ENCODE measurements around the gene QSER1.

The QSER1 gene

DNA sequence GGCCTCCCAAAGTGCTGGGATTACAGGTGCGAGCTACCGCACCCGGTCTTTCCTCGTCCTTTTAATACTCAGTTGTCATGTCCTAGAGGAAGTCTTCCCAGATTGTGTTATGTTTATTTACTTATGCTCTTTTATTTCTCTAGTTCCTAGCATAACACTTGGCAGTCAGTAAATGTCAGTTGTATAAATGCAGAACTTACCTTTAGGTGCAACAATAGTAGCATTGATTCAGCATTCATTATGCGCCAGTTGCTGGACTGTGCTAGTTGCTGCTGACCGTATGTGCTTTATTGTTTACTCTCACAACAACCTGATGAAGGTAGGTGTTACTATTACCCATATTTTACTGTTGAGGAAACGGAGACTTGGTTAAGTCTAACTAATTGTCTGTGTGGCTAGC is 20.8 kb downstream of the QSER1 start:
- TF ChIP-seq ZFX (IDR thresholded peaks at IDR 0.05), result no peak
- TF ChIP-seq, protein P1, sequence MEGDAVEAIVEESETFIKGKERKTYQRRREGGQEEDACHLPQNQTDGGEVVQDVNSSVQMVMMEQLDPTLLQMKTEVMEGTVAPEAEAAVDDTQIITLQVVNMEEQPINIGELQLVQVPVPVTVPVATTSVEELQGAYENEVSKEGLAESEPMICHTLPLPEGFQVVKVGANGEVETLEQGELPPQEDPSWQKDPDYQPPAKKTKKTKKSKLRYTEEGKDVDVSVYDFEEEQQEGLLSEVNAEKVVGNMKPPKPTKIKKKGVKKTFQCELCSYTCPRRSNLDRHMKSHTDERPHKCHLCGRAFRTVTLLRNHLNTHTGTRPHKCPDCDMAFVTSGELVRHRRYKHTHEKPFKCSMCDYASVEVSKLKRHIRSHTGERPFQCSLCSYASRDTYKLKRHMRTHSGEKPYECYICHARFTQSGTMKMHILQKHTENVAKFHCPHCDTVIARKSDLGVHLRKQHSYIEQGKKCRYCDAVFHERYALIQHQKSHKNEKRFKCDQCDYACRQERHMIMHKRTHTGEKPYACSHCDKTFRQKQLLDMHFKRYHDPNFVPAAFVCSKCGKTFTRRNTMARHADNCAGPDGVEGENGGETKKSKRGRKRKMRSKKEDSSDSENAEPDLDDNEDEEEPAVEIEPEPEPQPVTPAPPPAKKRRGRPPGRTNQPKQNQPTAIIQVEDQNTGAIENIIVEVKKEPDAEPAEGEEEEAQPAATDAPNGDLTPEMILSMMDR (conservative IDR thresholded peaks at IDR 0.05), result no peak
- peak overlapping the region; percentile 36 for H3K27ac ChIP-seq

DNA sequence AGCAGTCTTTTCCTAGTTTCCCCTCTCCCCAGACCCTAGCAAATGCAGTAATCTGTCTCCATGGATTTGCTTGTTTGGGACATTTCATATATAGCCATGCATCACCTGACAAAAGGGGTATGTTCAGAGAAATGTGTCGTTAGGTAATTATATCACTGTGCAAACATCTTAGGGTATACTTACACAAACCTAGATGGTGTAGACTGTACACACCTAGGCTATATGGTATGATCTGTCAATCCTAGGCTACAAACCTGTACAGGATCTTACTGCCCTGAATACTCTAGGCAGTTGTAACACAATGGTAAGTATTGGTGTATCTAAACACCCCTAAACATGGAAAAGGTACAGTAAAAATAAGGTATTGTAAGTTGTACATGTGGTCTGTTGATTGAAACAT is 23.8 kb downstream of the QSER1 start:
- no peak overlapping the region for H3K27ac ChIP-seq
- TF ChIP-seq, protein P1 (conservative IDR thresholded peaks at IDR 0.05), result no peak
- TF ChIP-seq ZFX (IDR thresholded peaks at IDR 0.05), result no peak

DNA sequence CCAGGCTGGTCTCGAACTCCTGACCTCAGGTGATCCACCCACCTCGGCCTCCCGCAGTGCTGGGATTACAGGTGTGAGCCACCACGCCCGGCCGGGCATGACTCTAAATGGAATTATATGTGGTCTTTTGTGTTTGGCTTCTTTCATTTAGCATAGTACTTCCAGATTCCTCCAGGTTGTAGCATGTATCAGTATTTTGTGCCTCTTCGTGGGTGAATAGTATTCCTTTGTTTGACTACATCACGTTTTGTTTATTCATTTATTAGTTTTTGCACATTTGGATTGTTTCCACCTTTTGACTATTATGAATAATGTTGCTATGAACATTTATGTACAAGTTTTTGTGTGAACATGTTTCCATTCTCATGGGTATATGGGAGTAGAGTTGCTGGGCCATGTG is 24.4 kb downstream of the QSER1 start:
- H3K27ac ChIP-seq, result no peak overlapping the region
- no peak for TF ChIP-seq ZFX (IDR thresholded peaks at IDR 0.05)
- TF ChIP-seq, protein P1 (conservative IDR thresholded peaks at IDR 0.05), result no peak

DNA sequence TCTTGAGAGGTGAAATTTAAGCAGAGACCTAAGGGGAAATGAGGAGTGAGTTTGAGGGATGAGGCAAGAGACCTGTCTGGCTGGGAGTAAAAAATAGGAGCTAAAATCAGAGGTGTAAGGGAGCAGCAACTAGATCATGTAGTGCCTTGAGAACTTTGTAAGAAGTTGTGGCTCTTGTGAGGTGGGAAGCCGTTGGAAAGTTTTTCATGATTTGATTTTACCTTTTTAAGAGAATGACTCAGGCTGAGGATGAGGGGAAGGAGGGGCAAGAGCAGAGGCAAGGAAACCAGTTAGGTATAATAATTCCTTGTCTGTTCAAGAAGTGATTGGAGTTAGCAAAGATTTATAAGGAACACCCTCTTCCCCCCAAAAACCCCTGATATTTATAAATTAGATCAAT is 25.8 kb downstream of the QSER1 start:
- TF ChIP-seq, protein P1 (conservative IDR thresholded peaks at IDR 0.05), result no peak
- TF ChIP-seq ZFX (IDR thresholded peaks at IDR 0.05), result no peak
- H3K27ac ChIP-seq, result no peak overlapping the region

DNA sequence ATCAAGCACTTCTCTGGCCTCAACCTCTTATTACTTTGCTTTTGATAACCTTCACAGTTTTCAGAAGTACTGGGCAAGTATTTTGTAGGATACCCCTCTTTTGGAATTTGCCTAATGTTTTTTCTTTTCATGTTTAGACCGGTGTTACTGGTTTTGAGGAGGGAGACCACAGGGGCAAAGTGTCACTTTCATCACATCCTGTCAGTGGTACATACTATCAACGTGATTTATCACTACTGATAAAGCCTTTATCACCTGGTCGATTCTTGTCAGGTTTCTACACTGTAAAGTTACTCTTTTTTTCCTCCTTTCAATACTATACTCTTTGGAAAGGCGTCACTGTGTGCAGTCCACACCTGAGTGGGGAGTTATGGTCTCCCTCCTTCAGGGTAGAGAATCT is 26.7 kb downstream of the QSER1 start:
- H3K27ac ChIP-seq, result no peak overlapping the region
- TF ChIP-seq, protein P1 (conservative IDR thresholded peaks at IDR 0.05), result no peak
- no peak for TF ChIP-seq ZFX (IDR thresholded peaks at IDR 0.05)

DNA sequence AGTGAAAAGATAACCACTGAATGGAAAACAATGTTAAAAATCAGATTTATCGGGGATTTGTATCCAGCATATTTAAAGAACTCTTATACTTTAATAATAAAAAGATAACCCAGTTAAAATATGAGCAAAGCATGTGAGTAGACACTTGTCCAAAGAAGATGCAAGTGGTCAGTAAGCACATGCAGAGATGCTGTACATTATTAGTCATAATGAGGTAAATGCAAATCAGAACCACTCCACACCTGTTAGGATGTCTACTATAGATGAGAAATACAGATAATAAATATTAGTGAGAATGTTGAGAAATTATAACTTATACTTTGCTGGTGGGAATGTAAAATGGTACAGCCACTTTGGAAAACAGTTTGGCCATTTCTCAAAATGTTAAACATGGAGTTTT is 28.0 kb downstream of the QSER1 start:
- TF ChIP-seq ZFX (IDR thresholded peaks at IDR 0.05), result no peak
- TF ChIP-seq, protein P1 (conservative IDR thresholded peaks at IDR 0.05), result no peak
- H3K27ac ChIP-seq, result no peak overlapping the region

DNA sequence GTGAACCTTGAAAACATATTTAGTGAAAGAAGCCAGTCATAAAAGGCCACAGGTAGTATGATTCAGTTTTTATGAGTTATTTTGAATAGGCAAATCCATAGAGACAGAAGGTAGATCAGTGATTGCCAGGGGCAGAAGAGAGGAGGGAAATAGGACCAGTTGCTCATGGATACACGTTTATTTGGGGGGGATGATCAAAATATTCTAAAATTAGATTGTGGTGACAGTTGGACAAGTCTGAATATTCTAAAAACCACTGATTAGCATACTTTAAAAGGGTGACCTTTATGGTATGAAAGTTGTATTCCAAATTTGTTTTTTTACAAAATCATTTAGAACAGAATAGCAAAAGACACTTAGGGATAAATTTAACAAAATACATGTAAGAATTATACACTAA is 28.6 kb downstream of the QSER1 start:
- no peak overlapping the region for H3K27ac ChIP-seq
- TF ChIP-seq, protein P1 (conservative IDR thresholded peaks at IDR 0.05), result no peak
- no peak for TF ChIP-seq ZFX (IDR thresholded peaks at IDR 0.05)
